SK-N-SH treated with all-trans-retinoic acid at 6 μM for 48 hours (cell line): ENCODE data around the gene UGT1A6.

Experiments
- SNAI2 ChIP-seq: fragments of 250-450 bp; sonication (Bioruptor Pico); IDR thresholded peaks from 2 replicates; pipeline ENCODE4 v1.5.0; 2020; ENCODE audit warnings: mild to moderate bottlenecking, moderate library complexity
- TOX ChIP-seq: fragments of 250-450 bp; sonication (Bioruptor Pico); IDR thresholded peaks from 2 replicates; pipeline ENCODE4 v1.8.0; 2021; ENCODE audit warnings: mild to moderate bottlenecking, moderate library complexity, borderline replicate concordance

- TF ChIP-seq SNAI2 (CRISPR knock-in tag) (no peak), TOX (no peak)
Observed at GRCh38 chr2:233816334-233816733, 123.6 kb downstream of the UGT1A6 start.
